Gastrocnemius medialis (tissue), 4 donors: ENCODE measurements around the gene PPP2R2B.

ENCODE experiments used
- POLR2A ChIP-seq, 2 donors: fragments of 450-650 bp; IDR thresholded peaks; one replicate each; pipeline ENCODE4 v1.6.1; 2017; ENCODE audit warnings: antibody characterized with exemption in 2 of 2, mild to moderate bottlenecking in 2 of 2, moderate library complexity in 2 of 2
- TF ChIP-seq, protein P1 (sequence below), 5 experiments: fragments of 450-650 bp in 3 of 5; fragments of 200-600 bp in 2 of 5; sonication (generic) in 2 of 5; IDR thresholded peaks in 4 of 5; conservative IDR thresholded peaks in 1 of 5; 1 replicate in 4 of 5; 2 replicates in 1 of 5; pipeline ENCODE4 v1.5.1; 2016 to 2019; ENCODE audit warnings: antibody characterized with exemption in 5 of 5, mild to moderate bottlenecking in 3 of 5, moderate library complexity in 3 of 5

DNA sequence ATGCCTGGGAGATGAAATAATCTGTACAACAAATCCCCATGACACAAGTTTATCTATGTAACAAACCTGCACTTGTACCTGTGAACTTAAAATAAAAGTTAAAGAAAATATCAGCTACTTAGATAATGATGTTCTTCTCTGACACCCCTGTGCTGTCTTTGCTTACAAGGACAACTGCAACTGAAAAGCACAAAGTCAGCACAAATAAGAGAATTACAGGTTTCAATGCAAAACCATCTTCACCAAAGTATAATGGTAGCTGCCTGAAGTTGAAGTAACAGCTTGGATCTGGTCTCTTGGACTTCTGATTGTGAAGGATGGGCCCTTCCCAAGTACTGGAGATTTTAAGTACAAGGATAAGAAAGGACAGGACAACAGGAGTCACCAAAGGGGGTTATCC lies 45.6 kb upstream of the PPP2R2B start:
- TF ChIP-seq, protein P1, sequence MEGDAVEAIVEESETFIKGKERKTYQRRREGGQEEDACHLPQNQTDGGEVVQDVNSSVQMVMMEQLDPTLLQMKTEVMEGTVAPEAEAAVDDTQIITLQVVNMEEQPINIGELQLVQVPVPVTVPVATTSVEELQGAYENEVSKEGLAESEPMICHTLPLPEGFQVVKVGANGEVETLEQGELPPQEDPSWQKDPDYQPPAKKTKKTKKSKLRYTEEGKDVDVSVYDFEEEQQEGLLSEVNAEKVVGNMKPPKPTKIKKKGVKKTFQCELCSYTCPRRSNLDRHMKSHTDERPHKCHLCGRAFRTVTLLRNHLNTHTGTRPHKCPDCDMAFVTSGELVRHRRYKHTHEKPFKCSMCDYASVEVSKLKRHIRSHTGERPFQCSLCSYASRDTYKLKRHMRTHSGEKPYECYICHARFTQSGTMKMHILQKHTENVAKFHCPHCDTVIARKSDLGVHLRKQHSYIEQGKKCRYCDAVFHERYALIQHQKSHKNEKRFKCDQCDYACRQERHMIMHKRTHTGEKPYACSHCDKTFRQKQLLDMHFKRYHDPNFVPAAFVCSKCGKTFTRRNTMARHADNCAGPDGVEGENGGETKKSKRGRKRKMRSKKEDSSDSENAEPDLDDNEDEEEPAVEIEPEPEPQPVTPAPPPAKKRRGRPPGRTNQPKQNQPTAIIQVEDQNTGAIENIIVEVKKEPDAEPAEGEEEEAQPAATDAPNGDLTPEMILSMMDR (IDR thresholded peaks at IDR 0.05 in 4 of 5, conservative IDR thresholded peaks at IDR 0.05 in 1 of 5): no peak
- TF ChIP-seq POLR2A (IDR thresholded peaks at IDR 0.05): no peak
